CD4-positive, alpha-beta T cell treated with Interleukin-4 for 4 hours (primary cell): Measurements from ENCODE around the gene DCN.

Experiments used
- DNase-seq: peaks from one replicate; pipeline ENCODE4 v3.0.0-alpha.2; 2020

DCN gene

DNA sequence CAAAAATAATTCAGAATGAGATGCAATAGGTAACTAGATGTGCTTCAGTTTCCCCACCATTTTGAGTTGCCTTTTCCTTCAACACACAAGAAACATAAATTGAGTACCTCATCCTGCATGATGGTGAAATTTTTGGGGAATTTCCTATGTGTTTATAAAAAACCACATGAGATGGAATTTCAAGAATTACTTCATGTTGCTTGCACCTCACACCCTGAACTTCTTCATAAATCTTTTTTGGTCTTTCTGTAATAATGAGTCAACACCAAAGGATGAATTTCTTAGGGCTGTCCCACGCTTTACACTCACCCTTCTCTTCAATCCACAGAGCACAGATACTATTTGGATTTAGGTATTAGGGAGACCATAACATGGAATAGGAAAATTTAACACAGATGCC, 48.7 kb downstream of the DCN start:
- DNase-seq: no peak

DNA sequence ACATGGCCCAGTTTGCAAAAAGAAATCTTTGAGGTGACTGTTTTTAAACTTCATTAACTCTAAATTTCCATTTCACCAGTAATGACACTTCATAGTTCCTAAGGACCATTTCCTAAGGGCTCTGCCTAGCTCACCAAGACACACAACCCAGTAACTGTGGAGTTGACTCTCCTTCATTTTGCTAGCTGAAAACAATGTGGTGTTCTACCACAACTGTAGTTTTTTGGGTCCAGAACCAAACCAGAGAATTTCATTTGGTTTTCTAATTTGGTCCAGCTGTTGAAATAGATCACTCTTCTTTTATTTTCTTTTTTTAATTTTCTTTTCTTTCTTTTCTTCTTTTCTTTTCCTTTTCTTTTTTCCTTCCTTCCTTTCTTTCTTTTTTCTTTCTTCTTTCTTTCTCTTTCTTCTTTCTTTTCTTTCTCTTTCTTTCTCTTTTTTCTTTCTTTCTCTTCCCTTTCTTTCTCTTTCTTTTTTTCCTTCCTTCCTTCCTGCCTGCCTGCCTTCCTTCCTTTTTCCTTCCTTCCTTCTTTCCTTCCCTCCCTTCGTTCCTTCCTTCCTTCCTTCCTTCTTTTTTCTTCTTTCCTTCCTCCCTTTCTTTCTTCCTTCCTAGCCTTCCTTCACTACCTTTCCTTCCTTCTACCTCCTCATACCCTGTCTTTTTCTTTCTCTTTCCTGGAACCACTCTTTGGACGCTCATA, 52.8 kb downstream of the DCN start:
- DNase-seq: no peak

DNA sequence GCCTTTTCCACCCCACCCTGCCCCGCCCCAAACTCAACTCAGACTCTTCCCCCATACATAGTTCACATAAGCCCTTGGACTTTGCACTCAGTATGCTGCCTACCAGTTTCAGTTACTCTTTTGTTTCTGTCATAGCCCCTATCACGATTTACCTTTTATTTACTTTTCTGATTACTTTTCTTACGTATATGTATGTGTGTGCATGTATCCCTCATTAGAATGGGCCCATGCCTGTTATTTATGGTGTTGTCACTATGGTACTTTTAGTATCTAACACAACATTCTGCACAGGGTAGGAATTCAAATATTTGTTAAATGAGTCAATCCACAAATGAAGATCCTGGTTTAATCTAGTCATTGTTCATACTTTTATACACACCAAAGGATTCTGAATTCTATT, 54.9 kb downstream of the DCN start:
- no peak for DNase-seq

DNA sequence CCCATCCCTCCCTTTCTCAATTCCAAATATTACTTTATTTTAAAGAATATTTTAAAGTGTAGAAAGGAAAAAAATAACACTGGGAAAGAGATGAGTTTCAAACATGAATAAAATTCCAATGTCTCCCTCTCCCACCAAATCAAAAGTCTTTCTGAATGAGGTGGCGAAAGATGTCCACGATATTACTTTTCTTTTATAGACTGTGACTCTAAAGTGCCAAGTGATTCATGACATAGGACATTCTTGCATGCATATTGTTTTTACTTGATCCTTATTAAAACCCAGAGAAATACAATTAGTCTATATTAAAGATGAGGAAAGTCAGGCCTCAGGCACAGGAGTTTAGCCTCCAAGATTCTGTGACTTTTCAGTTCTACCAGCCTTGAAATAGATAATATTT, 55.3 kb downstream of the DCN start:
- no peak for DNase-seq

DNA sequence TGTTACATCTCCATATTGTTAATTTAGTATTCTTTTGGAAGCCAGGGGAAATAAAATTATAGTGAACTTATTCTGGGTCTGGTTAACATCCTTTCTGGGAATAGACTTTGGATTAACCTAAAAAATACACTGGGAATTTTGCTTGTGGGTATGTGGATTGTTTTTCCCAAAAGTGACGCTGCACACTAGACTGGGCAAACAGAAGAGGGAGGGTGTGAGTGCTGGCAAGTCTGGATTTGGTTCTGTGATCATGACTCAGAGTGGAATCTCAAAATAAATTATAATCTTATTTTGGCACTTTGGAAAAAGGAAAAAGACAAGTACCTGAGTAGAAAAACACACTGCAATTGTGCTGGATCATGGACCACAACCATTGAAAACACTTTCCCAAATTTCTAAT, 56.1 kb downstream of the DCN start:
- DNase-seq: no peak

DNA sequence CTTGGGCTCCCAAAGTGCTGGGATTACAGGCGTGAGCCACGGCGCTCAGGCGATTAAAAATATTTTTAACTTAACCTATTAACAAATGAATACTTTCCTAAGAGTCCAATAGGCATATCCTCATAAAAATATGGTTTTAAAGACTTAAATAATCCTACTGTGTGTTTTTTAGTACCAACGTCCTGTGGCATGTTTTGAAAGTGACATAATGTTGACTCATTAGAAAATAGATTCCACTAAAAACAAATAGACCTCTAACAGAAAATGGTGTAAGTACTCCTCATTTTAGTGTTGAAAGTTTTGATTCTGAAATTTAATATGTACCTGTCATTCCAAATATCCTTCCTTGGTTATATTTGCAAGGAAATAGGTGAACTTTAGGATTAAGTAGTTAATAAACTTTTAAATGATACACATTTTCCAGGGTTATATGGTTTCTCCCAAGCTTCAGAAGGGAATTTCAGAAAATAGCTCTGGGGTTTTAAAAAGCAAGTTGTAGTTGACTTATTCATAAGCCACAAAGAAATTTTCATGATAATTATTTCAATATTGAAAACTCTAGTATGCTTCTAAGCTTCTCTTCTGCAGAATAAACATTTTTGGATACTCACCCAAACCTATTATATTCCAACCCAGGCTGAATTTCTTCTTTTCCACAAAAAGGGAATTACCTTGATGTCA, 59.2 kb downstream of the DCN start:
- no peak for DNase-seq

DNA sequence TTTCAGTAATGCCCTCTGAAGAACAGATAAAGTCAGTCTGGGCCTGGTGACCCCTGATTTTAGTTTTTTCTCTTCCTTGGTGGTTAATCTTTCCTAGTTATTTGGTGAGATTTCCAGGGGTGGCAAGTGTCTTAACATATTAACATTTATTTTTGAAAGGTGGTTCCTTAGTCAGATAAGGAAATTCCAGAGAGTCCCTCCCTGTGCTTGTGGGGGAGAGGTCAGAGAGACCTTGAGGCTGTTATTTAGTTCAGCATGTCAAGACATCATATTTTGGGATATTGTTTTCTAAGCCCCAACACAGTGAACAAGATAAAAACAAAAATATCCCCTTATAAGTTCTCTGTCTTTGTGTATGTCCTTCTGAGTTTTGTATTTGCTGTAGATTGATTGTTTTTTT, 61.8 kb downstream of the DCN start:
- no peak for DNase-seq

DNA sequence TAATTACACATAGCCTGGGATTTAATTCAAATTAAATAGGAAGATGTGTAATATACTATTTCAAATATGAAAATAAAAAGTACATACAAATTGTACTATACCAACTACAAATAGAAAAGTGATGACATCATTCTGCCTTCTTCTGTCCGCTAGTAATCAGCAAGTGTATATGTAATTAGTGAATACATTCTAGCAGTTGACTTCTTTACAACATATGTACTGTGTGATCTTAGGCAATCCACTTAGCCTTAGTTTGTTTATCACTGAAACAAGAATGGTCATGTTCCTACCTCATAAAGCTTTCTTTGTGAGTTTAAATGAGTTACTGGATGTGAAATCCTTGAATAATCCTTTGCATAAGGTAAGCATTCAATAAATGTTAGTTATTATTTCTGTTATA, 63.5 kb downstream of the DCN start:
- DNase-seq: no peak

DNA sequence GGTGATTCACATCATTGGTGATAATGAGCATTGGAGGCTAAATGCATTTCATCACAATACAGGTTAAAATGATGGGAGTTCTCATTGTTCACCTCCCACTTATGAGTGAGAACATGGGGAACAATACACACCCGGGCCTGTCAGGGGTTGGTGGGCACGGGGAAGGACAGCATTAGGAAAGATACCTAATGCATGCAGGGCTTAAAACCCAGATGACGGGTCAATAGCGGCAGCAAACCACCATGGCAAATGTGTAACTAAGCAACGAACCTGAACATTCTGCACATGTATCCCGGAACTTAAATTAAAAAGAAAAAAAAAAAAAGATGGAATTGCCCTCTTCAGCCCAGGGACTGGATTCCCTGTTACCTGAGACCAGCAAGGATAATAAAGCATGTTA, 69.0 kb downstream of the DCN start:
- DNase-seq: no peak

DNA sequence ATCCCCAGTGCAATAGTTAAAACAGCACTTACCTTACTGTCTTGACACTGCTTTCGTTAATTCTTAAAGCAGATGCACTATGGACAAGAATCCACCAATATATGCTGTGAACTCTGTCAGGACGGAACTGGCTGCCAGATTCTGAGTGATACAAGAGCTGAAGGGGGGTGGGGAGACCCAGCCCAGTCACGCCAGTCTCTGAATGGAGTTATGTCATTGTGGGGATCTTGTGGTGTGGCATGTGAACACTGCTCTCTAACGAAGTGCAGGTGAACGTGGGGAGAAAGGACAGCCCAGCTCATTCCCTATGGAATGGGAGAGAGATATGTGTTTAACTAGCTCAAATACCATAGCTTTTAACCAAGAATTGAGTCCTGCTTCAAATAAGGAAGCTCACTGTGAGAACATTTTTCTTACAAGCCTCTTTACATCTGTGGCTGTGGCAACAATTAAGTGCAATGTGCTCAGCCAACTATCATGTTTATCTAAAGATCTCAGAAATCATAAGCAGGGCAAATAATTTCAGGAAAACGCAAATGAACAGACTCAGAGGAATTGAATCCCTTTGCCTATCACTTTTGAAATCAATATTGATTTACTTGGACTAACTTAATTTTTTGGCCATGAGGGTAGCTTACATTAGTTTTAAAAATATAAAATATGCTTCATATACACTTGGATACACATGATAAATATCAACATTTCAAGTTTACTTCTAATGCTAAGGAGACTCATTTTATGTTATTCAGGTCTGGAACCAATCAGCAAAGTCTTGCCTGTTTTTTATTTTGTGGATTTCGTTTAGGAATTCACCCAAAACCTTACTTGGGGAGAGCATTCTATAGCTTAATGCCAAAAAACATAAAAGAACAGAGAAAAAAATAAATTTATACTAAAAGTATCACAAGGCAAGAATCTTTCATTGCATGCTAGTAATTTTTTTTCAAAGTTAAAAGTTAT, 71.0 kb downstream of the DCN start, which contains the start of gene LUM:
Gene LUM (minus strand): TSS at position 129 of the 960 bp plus-strand sequence. CDS start 2,515 bp downstream, outside the sequence.
- DNase-seq: no peak

DNA sequence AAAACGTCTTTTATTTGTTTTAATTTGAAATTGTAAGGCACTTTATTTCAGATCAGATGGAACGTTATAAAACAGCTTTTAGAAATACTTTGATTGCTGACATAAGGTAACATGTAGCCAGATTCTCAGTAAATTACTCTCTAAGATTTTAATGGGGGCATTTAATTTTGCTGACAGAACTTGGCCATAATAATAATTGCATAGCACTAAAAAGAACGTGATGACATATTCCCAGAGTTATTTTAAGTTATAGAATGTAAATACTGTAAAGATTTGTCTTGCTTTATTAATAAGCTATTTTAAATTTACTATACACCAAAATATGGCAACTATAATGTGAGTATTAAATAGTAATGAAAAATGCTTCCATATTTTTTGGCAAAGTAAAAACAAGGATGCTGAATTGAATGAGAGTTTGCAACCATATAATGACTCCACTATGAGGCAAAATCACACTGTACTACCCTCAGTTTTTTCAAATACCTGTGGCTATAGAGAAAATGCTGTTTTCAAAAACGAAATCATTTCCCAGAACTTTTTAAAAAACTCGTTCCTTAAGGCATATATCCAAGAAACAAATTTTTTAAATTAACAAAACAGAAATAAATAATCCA, 72.2 kb downstream of the DCN start:
- no peak for DNase-seq

DNA sequence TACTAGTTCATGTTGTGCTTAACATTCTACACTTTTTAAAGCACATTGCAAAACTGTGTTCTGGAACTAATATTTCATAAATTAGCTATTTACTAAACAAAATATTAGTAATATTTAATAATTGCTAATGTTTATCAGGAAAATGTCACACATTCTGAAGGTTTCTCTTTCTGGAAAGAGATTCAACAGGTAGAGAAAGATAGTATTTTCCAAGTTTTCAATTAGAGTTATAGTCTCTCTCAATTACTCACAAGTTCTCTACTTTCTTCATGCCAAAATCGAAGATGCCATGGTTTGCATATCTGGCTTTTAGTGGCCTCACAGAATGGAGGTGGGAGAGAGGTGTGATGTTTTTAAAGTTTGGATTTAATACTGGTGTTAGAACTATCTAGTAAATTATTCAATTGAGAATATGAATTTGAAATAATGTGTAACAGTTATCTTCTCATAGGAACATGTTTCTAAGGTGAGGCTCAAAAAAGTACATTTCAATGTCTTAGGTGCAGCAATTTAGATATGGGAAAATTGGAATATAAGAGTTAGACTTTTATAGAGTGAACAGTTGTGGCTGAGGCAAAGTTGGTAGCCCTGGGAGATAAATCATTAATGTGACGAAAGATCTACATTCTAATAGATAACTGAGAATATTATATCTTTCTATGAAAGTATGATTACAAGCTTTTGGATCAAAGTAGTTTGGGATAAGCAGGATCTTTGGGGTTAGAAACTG, 72.9 kb downstream of the DCN start:
- no peak for DNase-seq

DNA sequence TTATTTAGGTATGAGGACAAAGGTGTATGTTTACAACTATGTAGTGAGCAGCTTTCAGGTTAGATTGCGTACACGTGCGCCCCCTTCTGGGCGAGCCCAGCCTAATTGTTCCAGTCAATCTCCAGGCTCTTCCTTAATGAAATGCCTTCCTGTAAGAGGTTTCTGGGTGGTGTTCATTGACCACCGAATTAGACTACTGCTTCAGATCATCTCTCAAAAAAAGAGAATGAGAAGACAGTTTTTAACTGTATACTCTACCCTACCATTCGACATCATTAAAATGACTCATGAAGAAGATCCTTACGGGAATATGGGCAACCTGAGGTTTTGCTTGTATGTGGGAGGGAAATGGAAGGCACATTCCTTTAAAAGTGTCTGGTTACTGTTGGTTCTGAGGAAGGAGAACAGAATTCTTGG, 73.5 kb downstream of the DCN start:
- DNase-seq: peak; percentile 15

DNA sequence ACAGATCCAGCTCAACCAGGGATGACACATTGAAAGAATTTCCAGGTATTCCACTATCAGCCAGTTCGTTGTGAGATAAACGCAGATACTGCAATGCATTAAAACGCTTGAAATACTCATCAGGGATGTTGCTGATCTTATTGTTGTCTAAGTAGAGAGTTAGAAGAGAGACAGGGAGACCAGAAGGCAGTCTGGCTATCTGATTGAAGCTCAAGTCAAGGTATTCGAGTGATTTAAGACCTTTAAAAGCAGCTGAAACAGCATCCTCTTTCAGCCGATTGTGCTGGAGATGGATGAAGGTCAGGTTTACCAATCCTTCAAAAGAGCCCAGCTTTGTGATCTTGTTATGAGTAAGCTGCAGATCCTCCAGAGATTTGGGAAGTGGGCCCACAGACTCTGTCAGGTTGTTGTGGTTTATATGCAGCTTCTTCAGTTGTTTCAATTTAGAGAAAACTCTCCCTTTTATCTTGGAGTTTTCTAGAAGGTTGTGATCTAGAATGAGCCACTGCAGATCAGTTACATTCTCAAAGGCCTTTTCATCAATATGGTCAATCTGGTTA, 74.3 kb downstream of the DCN start:
- no peak for DNase-seq

DNA sequence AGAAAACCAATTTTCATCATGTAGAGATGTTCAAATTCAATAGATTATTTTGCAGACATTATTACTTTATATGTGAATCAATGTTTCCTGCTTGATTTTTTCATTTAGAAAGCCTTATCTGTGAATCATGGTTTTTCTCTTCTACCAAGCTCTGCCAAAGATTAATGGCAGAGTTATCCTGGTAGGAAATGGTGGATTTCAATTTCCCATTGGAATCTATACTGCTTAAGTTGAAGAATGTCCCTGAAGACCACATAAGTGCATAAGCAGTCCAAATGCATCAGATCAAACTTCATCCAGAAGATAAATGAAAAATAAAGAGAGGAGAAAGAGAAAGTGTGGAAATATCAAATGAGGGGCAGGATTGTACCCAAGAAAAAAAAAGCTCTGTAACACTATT, 76.3 kb downstream of the DCN start:
- DNase-seq: no peak

DNA sequence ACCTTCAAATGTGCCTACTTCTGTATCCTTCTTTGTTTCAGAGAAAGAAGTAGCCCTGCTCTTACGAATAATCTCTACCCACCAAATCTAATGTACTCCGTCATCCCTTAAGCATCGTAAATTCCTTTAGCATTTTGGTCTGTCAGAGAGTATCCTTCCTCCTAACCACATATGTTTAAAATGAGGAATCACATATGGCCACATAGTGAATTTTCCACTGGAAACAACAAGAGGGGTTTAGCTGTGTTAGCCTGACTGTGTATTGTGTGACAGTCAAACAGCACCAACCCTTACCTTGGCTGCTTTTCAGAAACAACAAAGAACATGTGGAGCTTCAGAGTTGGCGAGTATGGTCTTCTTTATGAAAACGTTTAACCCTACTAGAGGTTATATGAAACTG, 76.8 kb downstream of the DCN start:
- no peak for DNase-seq

DNA sequence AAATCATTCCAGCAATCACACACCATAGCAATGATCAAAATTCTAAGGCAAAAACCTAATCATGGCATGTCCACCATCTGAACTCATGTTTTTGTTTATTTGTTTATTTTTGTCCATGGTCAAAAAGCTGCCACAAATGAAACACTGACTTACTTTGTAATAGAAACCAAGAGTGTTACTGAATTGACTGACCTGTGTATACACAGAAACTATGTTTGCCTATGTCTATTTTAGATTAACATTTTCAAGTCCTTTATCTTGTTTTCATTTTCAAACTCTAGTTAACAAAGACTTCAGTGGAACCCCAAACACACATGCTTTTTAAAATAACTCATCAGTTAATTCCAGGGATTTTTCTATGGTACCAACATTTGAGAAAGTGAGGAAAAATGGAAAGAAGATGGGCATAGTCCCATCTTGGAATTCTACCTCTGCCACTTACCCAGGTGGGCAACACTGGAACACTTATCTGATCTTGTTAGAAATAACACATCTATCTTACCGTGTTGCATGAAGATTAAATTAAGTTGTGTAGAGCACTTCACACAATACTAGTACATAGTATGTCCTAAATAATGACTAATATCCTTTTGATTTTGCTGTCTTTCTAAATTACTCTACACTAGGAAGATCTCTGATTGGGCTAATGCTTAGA, 77.7 kb downstream of the DCN start:
- DNase-seq: no peak

DNA sequence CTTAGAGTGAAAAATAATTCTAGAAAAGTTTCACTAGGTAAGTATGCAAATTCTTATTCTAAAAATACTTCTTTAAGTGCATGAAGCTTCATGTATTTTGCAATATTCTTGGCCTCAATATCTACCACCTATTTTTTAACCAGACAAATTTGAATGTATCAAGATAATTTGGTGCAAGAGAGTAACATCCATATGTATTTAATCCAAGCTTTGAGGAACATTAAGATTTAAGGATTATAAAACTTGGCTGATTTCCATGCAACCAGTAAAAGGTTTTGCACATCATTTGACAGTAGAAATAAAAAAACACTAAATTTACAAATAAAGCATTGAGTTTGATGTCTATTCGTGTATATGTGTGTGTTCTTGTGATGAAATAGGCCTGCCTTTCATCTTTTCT, 79.0 kb downstream of the DCN start:
- no peak for DNase-seq

DNA sequence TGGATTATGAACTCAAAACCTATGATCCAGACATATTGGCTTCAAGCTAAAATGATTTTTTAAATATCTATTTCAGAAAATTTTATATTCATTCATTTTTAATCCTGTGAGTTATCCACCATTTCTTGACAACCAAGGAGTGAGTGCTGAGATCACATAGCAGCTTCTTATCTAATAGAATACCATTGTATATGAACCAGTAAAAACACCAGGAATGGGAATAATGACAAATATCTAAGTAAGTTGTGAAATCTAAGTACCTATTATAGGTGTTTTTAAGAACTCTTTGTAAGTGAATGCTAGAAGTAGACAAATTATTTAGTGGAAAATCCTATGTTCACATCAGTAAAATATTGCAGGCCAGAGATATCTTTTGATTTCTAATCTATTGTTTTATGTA, 79.5 kb downstream of the DCN start:
- no peak for DNase-seq

DNA sequence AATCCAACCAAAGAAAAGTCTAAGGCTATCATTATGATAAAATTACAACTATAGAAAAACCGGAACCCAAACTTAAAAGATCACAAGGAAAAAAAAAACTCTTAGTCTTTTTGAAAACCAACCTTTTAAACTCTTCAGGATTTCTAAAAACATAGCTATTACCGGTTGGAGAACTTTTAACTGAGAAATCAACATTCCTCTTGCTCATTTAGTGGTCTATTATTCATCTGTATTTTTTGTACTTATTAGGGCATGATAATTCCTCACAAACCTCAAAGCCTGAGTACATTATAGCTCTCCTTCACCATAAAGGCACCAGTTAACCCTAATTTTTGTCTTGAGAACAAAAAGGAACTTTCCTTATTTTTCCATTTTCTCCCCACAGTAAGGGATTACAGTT, 81.7 kb downstream of the DCN start:
- DNase-seq: no peak

DNA sequence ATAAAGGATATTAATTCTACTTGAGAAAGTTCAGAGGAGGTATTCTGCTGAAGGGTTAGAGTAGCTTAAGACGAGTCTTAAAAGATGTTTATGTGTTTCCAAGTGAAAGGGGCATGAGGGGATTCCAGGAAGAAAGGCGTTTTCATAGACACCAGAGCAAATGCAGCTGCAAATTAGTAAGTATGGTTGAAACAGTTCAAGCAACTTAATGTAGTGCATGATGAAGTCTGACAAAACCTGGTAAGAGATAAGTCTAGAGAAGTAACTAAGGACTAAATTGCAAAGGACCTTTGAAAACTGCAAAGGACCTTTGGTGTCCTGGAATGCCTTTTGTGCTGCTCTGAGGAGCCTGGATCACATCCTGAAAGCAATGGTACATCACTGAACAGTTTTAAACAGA, 82.8 kb downstream of the DCN start:
- no peak for DNase-seq

DNA sequence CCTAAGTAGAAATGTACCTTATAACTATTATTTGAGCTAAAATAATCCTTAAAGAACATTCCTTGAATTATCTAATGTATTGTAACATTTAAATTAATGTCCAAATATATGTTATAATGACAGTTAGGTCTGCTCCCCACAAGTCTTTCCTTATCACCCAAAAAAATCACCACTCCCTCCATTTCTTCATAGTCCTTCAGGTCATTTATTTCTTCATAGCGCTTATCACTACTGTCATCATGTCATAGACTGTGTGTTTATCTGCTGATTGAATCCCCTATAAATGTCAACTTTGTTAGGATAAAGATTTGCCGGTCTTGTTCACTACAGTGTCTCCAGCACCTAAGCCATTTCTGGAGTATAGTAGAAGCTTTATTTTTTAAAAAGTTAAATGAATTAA, 83.3 kb downstream of the DCN start:
- DNase-seq: no peak
